NCI-H510A (cell line): ENCODE measurements around the gene RGMA.

Experiments
- DNase-seq: peaks from one replicate; lab custom pipeline; 2025; lab: John Stamatoyannopoulos, UW

RGMA gene

GRCh38 chr15:93017526-93017925 is 71.5 kb downstream of the RGMA start:
- DNase-seq: no peak

GRCh38 chr15:93012786-93013185 is 76.2 kb downstream of the RGMA start:
- no peak for DNase-seq

DNA sequence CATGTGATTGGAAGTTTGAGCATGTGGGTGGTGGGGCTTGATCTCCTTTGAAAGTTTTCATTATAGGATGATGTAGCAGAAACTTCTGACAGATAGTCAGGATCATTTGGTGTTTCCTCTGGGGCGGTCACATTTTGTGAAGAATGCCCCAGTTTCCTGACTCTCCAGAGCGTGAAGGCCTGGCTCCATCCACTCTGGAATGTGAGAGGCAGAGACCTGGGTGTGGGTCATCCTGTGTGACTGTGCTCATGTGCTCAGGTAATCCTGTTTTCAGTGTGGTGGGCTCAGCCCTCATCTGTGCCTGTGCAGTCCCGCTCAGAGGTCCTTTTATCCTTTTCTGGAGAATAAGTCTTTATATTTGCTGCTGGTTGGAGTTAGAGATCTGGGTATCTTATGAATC is 81.0 kb downstream of the RGMA start:
- DNase-seq: no peak

DNA sequence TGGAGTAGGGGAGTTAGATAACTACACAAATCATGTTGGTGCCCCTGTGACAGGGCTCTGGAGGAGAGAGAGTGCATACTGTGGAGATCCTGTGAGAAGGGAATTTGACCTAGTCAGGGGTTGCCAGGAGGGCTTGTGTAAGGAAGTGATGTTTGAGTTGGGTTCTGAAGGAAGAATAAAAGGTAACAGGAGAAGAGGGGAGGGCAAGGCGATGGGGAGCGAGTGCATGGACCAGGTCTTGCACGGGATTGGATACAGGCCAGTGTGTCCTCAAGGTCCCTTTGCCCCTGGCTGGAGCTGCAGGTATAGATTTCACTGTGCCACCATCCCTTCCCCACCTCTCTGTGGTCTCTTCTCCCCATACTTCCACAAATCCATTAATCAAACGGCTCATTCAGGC is 83.9 kb downstream of the RGMA start:
- DNase-seq: no peak

DNA sequence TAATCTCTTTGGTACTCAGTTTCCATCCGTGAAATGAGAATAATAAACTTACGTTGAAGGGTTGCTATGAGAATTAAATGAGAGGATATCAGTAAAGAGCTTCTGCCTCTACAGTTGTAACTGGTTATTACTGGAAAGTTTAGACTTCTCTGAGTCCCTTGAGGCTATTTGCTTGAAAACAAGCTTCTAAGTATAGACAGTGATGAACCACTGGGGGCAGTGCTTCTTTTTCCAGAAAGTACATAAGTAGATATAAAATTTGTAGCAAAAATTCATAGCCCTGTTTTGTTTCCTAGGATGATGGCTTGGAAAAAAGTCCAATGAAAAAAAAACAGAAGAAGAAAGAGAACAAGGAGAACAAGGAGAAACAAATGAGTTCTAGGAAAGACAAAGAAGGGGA is 87.1 kb downstream of the RGMA start:
- no peak for DNase-seq

DNA sequence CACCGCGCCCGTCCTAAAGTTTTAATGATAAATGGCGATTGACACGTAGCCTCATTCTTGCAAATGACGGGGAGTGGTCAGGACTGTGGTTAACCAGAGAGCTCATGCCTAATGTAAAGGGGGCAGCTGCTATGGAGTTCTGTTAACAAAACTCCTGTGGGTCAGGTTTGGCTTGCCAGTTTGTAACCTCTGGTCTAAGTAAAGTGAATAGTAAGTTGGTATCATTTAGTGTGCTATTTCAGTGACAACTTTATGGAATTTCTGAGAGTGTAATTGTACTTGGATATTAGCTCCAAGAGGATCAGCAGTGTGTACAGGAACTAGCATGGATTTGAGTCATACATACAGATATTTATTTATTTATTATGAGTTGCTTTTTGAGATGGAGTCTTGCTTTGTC is 87.9 kb downstream of the RGMA start:
- no peak for DNase-seq

DNA sequence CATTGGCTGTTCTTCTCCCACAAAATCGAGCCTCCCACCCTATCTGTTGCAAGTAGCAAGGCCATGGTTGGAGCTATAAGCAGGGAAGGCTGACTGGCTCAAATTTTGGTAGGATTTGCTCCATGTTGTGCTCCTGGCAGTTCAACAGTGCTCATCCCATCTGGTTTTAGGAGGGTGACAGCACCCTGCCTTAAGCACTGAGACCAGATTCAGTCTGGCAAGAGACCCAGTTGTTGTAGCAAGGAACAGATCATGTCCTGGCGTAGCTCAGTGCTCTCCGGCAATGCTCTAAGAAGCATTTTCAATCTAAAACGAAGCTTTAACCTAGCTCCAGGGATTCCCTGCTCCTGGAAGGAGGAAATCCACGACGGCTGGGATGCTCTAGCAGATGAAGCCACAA is 91.2 kb downstream of the RGMA start:
- DNase-seq: no peak

- no peak for DNase-seq
Measured at GRCh38 chr15:92992720-92993119, 96.3 kb downstream of the RGMA start.

- no peak for DNase-seq
Measured at GRCh38 chr15:92990031-92990430, 99.0 kb downstream of the RGMA start.

- DNase-seq: no peak
Measured at GRCh38 chr15:92989470-92989869, 99.5 kb downstream of the RGMA start.
